ENCODE results near the gene SEMA4A.

DNA sequence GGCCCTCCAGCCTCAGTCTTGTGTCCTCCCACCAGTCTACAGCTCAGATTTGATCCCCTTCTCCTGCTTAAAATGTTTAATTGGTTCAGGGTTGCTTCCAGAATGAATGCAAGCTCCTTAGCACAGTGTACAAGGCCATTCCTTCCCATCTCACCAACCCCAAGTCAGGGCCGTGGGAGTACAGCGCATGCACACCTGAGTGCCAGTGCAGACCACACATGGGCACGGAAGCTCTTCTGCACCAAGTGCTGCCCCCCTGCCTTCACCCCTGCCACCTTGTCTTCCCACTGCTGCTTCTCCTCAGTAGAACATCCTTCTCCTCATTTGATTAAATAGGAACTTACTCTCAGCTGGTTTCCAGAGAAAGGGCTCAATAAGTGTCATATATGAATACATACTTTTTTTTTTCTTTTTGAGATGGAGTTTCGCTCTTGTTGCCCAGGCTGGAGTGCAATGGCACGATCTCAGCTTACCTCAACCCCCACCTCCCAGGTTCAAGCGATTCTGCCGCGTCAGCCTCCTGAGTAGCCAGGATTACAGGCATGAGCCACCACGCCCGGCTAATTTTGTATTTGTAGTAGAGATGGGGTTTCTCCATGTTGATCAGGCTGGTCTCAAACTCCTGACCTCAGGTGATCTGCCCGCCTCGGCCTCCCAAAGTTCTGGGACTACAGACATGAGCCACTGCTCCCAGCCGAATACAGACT is 68.8 kb downstream of the SEMA4A start:
- TF ChIP-seq, protein P1, sequence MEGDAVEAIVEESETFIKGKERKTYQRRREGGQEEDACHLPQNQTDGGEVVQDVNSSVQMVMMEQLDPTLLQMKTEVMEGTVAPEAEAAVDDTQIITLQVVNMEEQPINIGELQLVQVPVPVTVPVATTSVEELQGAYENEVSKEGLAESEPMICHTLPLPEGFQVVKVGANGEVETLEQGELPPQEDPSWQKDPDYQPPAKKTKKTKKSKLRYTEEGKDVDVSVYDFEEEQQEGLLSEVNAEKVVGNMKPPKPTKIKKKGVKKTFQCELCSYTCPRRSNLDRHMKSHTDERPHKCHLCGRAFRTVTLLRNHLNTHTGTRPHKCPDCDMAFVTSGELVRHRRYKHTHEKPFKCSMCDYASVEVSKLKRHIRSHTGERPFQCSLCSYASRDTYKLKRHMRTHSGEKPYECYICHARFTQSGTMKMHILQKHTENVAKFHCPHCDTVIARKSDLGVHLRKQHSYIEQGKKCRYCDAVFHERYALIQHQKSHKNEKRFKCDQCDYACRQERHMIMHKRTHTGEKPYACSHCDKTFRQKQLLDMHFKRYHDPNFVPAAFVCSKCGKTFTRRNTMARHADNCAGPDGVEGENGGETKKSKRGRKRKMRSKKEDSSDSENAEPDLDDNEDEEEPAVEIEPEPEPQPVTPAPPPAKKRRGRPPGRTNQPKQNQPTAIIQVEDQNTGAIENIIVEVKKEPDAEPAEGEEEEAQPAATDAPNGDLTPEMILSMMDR (conservative IDR thresholded peaks at IDR 0.05), result no peak
- no peak for TF ChIP-seq ZFX (IDR thresholded peaks at IDR 0.05)

Data from C4-2B (cell line).